ENCODE measurements around the gene AP1B1.
"Not testable (repeated sequence)": the region's sequence is repeated elsewhere in the genome, so short reads cannot be mapped to it uniquely, and the experiment has no call there.

Gene AP1B1

DNA sequence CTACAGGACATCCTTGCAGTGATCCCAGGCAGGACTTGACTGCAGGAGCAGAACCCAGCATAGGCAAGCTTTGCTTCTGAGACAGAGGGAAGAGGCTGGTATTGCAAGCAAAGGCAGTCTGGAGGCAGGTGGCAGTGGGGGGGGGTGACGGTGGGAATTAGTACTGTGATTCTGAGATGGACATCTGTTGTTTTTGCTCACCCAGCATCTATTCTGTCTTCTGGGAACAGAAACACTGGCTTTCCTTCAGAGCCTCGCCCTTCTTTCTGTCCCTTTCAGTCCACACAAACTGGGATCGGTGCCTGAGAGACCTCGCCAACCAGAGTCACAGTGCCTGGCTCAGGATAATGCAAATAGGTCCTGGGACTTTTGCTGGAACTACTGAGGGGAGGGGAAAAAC, 41.7 kb downstream of the AP1B1 start:
- DNase-seq = no peak

DNA sequence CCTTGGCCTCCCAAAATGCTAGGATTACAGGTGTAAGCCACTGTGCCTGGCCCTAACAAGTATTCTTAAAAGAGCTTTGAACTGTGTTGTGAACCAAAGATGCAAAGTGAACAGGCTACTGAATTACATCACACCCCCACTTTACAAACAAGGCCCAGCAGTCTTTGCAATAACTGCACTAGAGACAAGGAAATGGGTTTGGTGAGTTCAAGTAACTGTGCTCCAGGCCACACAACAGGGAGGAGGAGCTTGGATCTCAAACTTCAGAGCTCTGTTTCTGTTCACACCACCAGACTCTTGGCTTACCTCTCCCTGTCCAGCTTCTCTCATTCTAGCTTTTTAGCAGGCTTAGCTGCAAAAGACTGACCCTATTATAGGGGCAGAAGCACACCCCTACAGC, 42.4 kb downstream of the AP1B1 start:
- no peak for DNase-seq

DNA sequence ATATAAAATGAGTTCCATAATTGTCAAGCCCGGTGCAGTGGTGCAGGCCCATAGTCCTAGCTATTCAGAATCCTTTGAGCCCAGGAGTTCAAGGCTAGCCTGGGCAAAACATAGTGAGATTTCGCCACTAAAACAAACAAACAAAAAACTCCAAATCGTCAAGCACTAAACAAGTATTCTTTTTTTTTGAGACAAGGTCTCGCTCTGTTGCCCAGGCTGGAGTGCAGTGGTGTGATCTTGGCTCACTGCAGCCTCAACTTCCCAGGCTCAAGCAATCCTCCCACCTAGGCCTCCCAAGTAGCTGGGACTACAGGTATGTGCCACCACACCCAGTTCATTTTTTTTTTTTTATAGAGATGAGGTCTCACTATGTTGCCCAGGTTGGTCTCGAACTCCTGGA, 43.5 kb downstream of the AP1B1 start:
- DNase-seq = not testable (repeated sequence)

DNA sequence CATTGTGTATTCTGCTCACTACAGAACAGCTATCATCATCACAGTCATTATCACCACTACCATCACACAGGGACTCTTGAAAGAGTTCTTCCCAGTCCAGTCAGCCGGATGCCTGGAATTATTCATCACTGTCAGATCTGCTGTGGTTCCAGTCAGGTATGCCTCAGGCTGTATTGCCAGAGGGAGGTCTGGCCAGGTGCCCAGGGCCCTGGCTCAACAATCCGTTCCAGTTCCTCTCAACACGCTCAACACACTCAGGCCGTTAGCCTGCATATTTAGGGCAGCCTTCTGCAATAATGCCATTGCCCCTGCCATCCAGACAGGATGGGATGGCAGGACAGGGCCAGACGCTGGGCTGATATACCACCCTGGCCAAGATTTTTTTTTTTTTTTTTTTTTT, 44.2 kb downstream of the AP1B1 start:
- DNase-seq = peak; percentile 45

DNA sequence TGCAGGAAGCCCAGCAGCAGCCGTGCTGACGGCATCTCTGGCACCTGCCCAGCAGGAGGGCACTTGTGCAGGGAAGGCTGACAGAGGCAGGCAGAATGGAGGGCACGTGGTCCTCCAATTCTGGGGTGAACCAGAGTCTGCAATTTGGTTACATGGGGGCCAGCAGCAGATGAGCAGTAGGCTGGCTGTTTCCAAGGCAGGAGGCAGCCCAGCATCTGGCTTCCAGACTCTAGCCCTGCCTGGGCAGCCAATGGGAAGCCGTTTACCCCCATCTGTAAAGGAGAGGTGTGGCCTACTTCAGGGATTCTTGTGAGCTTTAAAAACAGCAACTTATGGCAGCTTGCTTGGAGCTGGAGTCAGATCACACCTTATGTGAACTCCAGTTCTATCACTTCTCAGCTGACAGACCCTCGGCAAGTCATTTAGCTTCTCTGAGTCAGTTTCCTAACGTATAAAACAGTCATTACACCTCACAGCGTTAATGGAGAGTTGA, 45.0 kb downstream of the AP1B1 start:
- DNase-seq = no peak

DNA sequence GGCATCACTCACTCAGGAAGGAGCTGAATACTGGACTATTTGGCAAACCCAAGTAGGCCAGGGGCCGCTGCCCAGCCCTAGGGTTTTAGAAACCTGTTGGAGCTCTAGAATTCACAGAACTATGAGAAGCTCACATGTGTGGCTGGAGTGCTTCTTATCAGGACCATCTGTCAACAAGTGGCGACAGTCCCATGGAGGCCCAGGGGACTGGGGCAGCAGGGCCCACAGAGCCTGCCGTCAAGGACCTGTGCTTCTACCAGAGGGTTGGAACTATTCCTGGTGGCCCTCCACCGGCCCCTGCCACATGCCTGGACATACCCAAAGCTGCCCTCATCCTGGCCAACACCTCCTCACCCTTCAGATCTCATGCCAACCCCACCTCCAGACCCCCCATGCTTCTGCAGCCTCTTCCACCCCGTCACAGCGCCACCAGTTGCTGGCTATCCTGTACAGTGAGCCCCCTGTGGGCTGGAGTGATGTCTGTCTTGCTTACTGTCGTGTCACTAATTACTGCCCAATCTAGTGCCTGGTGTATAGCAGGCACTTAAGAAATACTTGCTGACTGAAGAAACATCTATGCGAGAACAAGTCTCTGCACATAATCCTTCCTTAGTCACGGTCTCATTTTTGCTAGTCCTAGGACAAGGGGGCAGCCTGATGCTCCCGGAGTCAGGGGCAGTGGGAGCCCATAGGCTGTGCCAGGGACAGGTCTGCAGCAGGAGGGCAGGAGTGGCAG, 45.6 kb downstream of the AP1B1 start:
- no peak for DNase-seq

DNA sequence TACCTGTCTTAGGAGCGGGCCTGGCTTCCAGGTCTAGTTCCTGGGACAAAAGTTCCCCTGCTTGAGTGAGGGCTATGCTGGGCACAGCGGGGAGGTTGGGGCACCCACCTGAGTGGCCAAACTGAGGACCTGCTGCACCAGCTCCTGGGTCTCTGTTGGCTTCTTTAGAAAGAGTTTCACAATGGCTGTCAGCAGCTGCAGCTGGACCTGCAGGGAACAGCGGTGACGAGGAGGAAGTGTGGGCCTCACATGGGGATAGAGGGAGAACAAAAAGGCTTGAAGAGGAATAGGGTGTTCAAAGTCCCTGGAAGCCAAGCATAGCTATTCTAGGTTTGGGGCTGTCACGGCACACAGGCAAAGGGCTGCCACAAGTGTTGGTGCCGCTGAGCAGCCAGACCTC, 46.2 kb downstream of the AP1B1 start:
- no peak for DNase-seq

DNA sequence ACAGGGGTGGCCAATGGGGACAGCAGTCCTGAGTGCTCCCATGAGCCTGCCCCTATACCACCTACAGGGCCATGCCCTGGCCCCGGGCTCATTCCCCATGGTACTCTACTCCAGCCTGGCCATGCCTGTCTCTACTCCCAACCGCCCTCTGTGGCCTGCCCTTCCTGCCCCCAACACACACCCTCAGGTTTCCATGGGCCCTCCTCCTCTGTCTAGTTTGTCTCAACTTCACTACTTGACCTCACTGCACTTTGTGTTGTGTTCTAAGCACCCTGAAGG, 46.6 kb downstream of the AP1B1 start:
- no peak for DNase-seq

DNA sequence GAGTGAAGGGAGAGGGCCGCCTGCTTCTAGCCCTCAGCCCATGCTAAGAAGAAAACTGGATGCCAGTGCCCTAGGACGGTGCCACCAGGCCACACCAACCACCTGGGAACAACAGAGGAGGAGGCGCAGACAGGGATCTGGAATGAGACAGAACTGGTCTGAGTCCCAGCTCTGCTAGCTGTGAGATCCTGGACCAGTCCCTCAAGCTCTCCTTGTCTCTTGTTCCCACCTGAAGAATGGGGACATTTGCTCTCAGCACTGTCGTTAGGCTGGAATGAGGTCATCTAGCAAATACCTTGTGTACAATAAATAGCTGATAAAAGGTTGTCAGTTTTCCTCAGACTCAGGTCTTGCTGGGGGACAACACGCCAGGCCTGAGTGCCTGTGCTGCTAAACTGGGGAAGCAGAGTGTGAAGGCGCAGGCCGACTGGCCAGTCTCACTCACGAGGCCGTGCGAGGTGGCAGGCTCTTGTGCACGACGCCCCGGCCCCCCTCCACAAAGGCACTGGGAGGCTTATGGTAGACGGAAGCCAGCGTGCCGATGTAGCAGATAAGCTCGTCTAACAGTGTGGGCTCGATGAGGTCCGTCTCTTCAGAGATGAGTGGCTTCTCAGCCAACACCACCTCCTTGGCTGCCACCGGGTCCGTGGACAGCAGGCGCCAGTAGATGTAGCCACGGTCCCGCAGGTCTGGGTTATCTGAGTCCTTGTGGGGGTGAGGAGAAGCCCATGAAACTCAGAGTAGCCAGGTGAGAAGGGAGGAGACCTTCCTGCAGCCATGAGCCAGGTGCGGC, 47.1 kb downstream of the AP1B1 start:
- no peak for DNase-seq

DNA sequence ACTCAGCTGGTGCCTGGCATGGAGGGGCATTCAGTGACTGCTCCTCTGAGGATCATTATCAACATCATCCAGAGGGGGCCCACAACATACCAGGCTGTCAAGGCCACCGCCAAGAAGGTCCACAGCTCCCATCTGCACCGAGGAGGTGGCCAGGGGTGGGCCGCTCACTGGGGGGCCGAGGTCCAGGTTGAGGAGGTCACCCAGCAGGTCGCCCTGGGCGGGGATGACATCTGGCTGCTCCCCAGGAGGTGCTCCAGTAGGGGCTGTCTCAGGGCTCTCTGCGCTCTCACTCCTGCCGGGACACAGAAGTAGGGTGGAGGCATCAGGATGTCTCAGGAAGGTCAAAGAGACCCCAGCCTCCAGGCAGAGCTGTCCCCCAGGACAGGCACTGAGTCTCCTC, 47.8 kb downstream of the AP1B1 start:
- DNase-seq = no peak

DNA sequence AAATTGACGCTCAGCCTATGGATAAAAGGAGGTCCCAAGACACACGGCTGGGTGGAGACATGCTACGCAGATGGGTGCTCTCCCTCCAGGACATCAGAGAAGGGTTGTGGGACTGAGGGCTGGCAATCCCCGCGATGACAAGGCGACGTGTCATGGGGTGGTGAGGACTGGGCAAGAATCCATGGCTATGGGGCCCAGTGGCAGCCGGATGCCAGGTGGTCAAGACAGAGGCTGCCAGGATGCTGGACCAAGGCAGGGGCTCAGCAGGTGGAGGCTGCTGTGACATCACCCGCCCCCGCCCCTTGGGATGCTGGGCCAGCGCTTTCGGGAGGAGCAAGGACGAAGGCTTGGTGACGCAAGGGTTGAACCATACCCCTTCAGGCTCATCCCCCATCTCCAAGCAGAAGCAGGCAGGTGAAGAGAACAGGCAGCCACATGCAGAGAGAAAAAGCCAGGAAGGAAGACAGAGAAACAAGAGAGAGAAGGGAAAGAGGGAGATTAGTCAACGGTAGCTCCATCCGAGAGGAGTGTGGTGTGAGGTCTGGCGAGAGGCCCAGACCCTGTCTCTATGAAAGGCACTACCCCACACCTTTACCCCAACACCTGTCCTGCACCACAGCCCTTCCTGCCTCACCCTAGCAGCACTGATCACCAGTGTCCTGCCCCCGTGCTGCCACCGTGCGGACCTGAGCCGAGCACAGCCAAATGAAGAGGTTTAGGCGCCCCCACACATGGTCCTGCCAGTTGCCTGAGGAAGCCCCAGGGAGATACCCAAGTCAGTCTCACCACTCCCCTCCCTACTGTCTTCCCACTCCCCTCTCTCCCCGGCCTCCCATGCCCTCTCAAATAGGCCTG, 48.8 kb downstream of the AP1B1 start:
- no peak for DNase-seq

DNA sequence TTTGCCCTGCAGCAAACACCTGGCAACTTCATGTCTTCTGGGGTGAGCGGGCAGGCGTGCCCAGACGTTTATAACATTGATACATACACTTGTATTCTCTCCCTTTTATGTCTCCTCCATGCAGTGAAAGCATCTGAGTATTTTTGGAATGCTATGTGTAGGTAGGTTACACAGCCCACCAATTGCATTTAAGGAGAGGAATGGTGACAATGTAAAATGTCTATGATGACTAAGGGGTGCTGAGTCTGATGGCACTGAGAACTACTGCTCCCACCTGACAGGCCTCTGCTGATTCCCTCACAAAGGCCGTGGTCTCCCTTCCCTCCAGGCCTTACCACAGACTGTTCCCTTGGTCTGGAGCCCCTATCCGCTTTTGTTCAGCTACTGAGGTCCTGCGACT, 50.0 kb downstream of the AP1B1 start:
- DNase-seq = no peak

DNA sequence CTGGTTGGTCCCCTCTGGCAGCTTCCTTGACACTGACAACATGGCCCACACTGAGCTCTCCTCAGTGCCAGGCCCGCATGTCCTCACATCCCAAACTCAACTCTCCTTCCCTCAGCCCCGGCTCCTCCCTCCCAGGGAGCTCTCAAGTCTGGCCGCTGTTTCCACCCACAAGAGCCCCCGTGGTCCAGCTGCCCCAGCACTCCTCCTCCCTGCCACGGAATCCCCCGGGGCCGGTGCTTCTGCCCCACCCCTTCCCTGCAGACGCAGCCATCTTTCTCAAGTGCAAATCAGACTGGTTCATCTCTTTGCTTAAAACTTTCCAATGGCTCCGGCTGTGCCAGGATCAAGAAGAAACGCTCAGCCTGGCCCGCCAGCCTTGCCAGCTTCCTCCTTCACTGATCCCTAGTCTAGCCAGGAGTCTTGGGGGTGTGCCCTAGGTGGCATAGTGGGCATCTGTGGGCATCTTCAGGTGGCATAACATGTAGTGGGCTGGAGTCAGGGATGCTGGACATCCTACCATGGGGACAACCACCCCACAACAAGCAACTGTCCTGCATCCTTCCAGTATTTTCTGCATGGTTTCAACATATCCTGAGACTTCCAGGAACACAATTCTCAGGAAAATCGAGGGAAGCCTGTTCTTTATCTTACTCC, 50.6 kb downstream of the AP1B1 start:
- DNase-seq = no peak

DNA sequence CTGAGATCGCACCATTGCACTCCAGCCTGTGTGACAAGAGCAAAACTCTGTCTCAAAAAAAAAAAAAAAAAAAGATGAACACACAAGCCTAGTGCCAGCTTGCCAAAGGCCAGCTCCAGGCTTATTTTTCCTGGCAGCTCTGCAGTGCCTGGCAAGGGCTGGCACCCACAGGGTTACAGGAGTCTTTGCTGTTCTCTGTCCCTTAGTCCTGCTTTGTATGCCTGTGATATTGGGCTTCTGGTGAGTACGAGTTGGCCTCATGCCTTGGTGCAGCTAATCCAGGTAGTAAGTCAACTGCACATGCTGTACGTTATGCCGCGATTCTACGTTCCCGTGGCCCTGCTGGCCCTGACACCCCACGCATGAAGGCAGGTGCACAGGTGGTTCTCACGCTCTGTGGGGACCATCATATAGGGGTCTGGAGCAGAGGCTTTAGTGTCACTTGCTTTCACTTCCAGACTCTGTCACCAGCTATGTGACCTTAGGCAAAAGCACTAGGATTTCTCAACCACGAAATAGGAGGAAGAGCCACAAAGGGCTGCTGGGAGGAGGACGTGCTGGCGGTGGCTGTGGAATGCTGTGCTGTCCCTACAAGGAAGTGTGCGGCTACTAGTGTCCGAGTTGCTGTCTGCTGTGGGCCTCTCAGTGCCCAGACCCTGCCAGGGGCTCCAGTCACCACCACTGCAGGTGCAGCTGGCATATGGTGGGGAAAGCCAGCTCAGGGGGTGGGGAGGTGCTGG, 51.4 kb downstream of the AP1B1 start:
- no peak for DNase-seq

DNA sequence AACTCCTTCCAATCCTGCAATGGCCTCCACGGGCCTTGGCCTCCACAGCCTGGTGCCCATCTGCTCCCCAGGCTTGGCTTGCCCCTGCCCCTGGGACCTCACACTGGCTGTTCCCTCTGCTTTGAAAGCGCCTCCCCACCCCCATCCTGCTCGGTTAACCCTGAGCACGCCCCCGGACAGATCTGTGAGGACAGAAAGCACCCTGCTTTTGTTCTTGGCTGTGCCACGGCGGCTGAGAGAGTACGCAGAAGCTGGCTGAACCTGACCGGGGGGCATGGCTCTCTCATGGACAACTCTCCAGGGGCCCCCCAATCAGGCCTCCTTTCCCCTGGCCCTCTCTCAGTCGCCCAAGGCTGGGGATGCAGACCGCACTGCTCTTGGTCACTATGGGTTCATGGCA, 52.7 kb downstream of the AP1B1 start:
- DNase-seq = no peak

DNA sequence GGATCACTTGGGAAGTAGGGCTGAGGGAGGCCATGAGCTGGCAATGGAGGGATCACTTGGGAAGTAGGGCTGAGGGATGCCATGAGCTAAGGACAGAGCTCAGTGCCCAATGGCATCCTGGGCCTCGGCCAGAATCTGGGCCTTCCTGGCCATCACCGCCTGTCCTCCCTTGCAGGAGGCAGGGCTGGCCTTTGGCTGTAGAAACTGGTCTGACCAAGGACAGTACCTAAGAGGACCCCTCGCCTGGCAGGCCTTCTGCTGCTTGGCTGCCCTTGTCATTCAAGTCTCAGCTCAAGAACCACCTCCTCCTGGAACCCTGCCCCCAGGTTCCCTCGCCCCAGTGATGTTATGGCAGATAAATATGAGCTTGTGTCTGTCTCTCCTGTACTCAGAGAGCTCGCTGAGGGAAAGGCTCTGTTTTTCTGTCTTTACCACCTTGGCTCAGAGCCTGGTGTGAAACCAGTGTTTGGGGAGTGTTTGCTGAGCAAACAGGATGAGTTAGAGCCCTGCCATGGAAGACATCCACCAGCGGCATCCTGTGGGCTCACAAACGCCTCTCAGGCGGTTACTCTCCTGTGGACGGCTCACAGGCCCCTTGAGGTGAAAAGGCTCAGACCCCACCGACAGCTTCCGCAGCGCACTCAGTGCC, 53.5 kb downstream of the AP1B1 start:
- no peak for DNase-seq

DNA sequence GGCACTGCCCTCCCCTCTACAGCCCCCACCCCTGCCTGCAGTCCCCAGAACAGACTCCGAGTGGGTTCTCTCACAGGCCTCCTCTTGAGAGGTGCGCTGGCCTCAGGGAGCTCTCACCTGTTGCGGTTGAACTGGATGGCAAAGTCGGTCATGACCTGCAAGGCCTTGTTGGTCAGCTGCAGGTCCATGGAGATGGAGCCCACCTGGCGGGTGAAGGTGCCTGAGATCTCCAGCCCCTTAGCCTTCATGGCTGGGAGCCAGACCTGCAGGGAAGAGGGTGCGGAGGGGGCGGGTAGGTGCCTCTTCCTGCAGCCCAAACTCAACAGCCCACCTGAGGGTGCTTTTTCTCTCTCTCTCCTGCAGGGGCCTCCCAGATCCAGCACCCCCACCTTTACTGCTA, 54.2 kb downstream of the AP1B1 start:
- no peak for DNase-seq

DNA sequence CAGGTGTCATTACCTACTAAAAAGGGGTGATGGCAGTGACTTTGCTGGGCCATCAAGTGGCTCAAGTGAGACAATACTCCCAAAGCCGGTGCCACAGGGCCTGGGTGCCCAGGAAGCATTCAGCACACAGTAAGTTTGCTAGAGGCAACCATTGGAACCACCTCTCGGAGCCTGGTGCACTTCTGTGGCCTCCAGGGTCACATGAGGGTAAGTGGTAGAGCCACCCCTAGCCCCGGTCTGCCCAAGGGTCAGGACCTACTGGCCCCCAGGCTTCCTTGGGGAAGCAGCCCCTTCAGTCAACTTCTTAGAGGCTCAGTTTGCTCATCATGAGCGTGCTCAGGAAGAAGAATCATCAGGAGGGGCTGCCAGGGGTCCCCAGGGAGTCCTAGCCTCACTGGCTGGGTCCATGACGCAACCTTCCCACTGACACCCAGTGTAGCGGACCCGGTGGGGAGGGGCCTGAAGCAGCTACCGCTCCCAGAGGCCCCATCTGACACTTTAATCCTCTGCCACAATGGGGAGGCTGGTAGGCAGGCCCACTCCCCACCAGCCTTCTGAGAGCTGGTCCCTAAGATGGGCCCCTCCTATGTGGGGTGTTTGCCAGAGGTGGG, 55.4 kb downstream of the AP1B1 start:
- DNase-seq = no peak

DNA sequence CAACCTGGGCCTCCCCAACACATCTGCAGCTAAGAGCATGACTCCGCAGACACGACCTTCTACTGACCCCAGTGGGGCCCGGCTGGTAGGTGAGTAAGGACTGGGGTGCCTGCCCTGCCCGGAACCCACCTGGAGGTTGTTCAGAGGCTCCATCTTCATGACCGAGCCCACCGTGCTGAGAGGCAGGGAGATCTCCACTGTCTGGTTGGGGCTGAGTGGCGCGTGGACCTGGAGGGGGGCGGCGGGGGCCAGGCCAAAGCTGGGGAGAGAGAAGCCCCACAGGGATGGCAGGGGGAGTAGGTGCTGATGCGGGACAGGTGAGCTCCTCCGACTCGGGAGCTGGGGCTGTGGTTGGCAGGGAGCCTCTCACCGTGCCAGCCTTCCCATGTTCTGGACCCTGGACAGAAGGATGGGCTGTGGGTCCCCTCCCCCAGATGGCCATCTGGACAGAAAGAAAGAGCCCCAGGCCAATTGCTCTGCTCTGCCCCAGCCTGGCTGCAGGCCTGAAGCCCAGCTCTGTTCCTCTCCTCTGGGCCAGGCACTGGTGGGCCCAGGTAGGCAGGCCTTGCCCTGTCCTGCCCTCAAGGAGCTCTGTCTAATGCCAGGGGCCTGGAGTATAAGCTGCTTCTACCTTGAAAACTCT, 56.6 kb downstream of the AP1B1 start:
- DNase-seq = no peak

DNA sequence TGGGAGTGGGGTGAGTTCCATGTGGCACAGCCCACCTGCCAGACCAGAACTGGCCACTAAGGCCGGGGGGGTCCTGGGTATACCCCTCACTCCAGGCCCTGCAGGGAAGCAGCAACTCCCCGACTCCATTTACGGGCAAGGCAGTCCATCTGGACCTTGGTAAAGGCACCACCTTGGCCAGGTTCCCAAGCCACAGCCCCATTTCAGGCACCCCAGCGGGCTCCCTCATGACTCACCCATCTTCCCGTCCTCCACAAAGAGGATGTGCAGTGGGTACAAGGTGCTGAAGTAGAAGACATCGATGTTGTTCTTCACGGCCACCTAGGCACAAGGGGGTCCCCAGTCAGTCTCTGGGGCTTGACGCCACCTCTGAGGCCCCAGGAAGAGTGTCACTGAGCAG, 57.2 kb downstream of the AP1B1 start:
- DNase-seq = no peak

DNA sequence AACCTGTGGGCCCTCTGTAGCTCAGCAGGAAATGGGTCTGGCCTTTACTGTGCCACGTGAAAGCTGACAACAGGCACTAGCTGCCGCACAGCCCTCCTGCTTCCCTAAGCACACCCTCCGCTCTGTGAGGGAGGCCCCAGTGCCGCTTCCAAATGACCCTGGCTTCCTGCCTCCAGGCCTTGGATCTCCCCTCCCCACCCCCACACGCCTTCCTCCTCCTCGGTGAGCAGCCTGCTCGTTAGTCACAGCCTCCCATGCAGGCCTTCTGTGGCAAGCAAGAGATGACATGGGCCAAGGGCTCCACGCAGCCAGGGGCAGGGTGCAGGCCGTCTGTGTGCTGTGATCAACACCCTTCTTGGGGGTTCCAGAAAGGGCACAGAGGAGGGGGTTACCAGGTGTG, 57.6 kb downstream of the AP1B1 start:
- DNase-seq = no peak

Data from NCI-H774 (cell line).